Cardiac septum (tissue), 1 donor: Measurements from ENCODE around the gene CANT1. TPM values are rescaled to one million over a fixed set of nuclear protein-coding genes. Genes with fewer than 3 reads are reported as not detected.
"Not testable (repeated sequence)": the region's sequence is repeated elsewhere in the genome, so short reads cannot be mapped to it uniquely, and the experiment has no call there.

ENCODE experiments used
- DNase-seq: peaks from one replicate; pipeline ENCODE4 v3.0.0-alpha.2; 2020; ENCODE audit warnings: low spot score
- intact Hi-C: fragments of 100-400 bp; cut with DNase I; formaldehyde crosslinking; loops from one replicate; pipeline ENCODE4 v1.14.0; 2022
- total RNA-seq: library from RNA; stranded (reverse); fragmentation: NEBNext Ultra II Directional; extraction: Animal tissue kit (Norgen Biotek cat#: 25700); gene quantifications from one replicate; pipeline ENCODE4 v1.2.1, GENCODE V29; 2021
- donor health status: DM: no; HTN: no; CAD: no.

CANT1 gene
- total RNA-seq, 1 donor from 2014 or later, result 25.2 TPM

DNA sequence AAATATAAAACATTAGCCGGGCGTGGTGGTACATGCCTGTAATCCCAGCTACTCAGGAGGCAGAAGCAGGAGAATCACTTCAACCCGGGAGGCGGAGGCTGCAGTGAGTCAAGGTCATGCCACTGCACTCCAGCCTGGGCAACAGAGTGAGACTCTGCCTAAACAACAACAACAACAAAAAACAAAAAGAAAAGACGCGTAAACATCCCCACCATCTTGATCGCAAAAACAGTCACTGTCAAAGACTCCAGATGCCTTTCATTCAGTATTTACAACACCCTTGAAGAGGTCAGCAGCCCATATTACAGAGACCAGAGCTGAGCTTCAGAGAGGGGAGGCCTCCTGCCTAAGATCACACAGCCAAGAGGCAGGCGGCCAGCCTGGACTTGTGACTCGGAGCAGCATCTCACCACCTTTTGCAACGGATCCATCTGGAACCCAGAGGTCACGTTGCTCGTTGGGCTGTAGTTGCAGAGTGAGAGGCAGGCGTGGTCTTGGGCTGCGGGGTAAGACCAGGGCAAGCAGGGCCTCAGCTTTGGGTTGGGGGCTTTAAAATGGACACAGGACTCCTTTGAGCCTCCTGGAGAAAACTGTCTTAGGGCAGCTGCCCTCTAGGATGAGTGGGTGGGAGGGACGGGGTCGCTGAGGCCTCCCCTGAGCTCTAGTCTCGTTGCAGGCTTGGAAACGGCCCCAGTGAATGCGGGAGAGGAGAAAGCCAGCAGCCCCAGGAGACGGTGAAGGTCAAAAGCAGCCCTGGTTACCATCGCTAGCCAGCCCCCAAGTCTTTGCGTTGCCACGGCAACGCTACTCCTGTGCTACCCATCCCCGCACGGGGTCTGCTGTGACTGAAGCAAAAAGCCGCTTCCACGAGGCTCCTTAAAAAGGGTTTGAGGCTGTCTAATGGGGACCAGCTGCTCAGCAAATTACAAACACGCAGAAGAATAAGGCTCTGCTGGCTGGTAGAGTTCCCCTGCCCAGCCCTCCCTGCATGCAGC, 55.9 kb downstream of the CANT1 start:
- no peak for DNase-seq
- intact Hi-C loops, result no loop called here

GRCh38 chr17:78952706-78953105, 56.9 kb downstream of the CANT1 start:
- intact Hi-C loops, result no loop called here
- DNase-seq, result no peak

- intact Hi-C loops, result no loop called here
- DNase-seq, result no peak
These were observed 57.5 kb downstream of the CANT1 start for GRCh38 chr17:78951967-78952551.

GRCh38 chr17:78950870-78951269, 58.7 kb downstream of the CANT1 start:
- intact Hi-C loops, result no loop called here
- no peak for DNase-seq

GRCh38 chr17:78947235-78948149, 62.1 kb downstream of the CANT1 start:
- no peak for DNase-seq
- intact Hi-C loops, result no loop called here

DNA sequence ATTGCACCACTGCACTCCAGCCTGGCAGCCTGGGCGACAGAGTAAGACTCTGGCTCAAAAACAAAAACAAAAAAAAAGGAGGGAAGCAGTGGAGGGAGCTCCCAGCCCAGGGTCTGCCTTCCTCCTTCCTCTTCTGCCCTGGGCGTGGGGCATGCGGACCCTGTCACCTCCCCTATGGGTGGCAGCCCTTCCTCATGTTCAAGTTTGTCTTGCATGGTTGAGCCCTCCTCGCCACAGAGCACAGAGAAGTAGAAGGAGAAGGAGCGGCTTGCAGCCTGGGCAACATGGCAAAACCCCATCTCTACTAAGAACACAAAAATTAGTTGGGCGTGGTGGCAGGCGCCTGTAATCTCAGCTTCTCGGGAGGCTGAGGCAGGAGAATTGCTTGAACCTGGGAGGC, 62.9 kb downstream of the CANT1 start:
- no peak for DNase-seq
- intact Hi-C loops, result no loop called here

- intact Hi-C loops, result no loop called here
These were observed 63.4 kb downstream of the CANT1 start for GRCh38 chr17:78946131-78946530.

GRCh38 chr17:78945455-78945854, 64.1 kb downstream of the CANT1 start:
- DNase-seq, intact Hi-C loops: not testable (repeated sequence)

More at GRCh38 chr17:78946131-78946530, 63.4 kb downstream of the CANT1 start:
- DNase-seq, result no peak

- no peak for DNase-seq
- intact Hi-C loops, result no loop called here
These were observed 64.6 kb downstream of the CANT1 start for GRCh38 chr17:78944956-78945355.

- no peak for DNase-seq
- intact Hi-C loops, result no loop called here
These were observed 65.5 kb downstream of the CANT1 start for GRCh38 chr17:78944026-78944425.

Other genes with a start within 250 kb of the CANT1 start
- gene CYTH1, start 227.5 kb downstream of the CANT1 start, total RNA-seq, result 29.4 TPM
- 19.5 TPM for gene USP36, start 168.9 kb downstream of the CANT1 start, total RNA-seq
- gene CEP295NL, start 106.6 kb downstream of the CANT1 start, total RNA-seq, result 1.6 TPM
- gene TIMP2, start 84.4 kb downstream of the CANT1 start, total RNA-seq, result 95.5 TPM
- gene LGALS3BP, start 29.8 kb downstream of the CANT1 start, total RNA-seq, result 312 TPM
- 92.9 TPM for gene C1QTNF1, start 14.4 kb upstream of the CANT1 start, total RNA-seq
- 39.4 TPM for gene ENGASE, start 65.1 kb upstream of the CANT1 start, total RNA-seq